Measurements from ENCODE around the gene NTRK3.

DNA sequence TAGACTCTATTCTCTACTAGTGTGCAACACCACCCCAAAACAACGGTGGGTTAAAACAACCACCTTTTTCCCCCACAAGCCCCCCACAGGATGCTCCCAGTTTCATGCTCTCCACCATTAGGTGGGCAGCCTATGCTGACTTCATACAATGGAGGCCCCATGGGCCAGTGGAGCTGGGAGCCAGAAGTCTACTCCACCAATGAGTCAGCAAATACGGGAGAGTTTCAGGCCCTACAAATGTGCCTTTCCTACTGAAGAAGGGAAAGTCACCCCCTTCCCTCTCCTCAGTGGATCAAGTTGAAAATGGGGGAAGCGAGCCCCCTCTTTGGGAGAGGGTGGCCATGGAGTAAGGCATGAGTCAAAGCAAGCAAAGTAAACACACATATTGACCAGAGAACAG lies 278.6 kb downstream of the NTRK3 start:
- TF ChIP-seq PHF21A (CRISPR knock-in tag; IDR thresholded peaks at IDR 0.05): no peak
- TF ChIP-seq ELF4 (CRISPR knock-in tag; IDR thresholded peaks at IDR 0.05; ENCODE audit: borderline replicate concordance): no peak
- no peak for TF ChIP-seq CEBPB (IDR thresholded peaks at IDR 0.05; ENCODE audit: borderline replicate concordance, low read depth, low read length)
- TF ChIP-seq DNMT3B (CRISPR knock-in tag; conservative IDR thresholded peaks at IDR 0.05): no peak
- TF ChIP-seq CEBPG (CRISPR knock-in tag; IDR thresholded peaks at IDR 0.05): no peak
